GM21723 (cell line): ENCODE measurements around the gene HOXC13.

ENCODE experiments used
- ATAC-seq: cut with Tn5 transposase; IDR thresholded peaks from one replicate; pipeline ENCODE4 v1.9.1; 2021; ENCODE audit warnings: mild to moderate bottlenecking, moderate library complexity; ENCODE audit not compliant: unreplicated experiment

Gene HOXC13

DNA sequence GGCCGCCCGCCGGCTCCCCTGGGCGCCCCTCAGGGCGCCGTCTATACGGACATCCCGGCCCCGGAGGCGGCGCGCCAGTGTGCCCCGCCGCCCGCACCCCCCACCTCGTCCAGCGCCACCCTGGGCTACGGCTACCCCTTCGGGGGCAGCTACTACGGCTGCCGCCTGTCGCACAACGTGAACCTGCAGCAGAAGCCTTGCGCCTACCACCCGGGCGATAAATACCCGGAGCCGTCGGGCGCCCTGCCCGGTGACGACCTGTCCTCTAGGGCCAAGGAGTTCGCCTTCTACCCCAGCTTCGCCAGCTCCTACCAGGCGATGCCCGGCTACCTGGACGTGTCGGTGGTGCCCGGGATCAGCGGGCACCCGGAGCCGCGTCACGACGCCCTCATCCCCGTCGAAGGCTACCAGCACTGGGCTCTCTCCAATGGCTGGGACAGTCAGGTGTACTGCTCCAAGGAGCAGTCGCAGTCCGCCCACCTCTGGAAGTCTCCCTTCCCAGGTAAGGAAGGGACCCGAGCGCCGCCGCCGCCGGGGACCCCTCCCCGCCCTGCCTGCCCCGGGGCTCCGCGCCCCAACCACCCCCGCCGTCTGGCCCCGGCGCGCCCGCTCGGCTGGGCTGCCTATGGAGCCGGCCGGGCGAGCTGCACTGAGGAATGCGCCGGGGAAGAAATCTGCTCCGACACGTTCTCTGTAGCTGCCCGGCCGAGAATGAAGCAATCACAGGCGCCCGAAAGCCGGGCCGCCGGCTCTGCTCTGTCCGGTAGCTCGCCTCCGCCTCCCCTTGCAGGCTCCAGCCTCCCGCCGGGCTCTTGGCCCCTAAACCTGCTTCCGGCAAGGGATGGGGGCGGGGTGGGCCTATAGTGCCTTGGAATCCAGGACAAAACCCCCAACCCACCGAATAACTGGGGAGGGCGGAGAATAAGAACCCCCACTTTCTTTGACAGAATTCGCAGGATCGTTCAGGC, 794 bp downstream of the HOXC13 start:
- no peak for ATAC-seq

DNA sequence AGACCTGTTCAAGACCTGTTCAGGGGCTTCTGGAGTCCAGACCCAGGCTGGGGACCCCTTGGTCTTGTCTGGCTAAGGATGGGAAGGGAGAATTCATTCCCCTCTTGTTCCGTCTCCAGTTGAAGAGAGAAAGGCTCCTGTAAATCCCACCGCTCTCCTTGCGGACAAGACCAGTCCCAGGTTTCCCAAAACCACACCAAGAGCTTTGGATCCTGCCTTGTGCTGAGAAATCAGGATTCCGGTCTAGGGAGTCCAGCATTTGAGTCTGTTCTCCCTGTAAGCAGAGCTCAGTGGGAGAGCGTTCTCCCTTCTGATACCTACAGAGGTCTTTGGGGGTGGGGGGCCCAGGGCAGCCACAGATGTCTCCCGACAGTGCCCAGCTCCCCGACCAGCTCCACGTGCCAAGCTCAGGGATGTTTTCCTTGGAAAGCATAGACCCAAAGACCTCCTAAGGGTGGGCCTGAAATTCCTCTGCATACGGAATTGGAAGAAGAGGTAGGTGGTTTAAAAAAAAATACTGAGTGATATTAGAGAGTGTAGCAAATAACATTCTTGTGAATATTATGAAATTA, 1.9 kb downstream of the HOXC13 start:
- no peak for ATAC-seq

DNA sequence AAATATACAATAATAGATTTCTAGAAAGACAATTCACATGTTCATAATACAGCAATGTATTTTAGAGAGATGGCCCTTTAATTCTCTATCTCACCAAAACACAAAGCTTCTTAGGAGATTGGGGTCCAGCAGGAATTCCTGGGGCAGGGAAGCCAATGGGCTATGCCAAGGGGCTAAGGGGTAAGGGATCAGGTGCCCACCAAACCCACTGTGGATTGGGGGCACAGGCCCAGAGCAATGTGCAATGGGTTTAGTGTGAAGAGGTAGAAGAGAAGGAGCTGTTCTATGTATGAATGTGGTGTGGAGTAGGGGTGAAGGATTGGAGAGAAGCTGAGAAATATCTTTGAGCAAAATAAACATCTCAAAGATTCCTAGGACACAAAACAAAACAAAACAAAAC, 2.6 kb downstream of the HOXC13 start:
- ATAC-seq, result no peak

DNA sequence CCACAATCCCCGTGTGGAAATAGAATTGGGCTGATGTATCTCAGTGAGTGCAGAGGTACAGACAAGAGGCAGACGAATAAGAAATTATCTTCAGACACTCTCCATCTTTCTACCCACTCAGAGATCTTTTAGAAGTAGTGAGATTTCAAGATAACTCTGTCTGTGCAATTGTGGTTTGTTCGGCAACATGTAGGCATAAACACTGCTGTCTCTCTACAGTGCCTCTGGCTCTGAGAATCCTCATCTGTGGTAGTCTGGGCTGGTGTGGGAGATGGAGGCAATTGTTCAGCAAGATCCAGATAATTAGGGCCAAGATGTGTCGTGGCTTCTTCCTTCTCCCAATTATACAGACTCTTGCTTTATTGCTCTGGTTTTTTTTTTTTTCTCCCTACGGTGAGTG, 3.1 kb downstream of the HOXC13 start:
- ATAC-seq, result no peak

DNA sequence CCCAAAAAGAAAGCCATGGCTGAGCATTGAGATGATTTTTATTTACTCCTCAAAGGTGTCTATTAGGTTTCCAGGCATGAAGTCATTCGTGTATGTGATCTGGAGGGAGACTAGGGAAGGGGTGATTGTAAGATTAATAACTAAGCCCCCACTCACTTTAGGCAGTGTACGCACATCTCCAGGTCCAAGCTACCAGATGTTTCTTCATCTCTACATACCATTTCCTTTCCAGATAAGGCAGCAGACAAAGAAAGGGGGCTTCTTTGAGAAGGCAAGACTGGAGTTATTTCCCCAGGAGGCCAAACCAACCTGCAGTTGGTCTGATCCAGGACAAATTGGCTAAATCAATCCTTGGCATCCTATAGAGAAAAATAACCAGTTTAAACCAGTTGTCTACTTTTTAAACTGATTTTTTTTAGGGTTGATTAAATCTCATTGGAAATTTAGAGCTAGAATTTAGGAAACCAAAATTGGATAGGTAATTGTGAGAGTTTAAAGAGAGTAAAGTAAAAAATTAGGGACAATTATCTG, 3.9 kb downstream of the HOXC13 start:
- ATAC-seq, result no peak

DNA sequence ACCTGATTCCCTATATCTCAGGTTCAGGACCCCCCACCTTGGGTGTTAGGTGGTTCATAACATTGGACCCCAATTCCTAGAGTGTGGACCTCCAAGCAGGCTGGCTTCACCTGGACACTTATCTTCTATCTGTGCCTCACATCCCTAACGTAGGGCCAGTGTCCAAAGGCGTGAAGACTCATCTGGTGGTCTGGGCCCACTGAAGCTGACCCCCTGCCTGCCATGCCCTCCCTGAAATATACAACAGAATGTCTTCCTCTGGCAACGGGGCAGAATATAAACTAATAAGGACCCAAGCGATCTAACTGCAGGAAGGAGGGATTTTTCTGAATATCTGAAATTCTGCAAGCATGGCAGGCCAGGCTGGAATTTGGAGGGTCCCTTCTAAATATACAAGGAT, 5.6 kb downstream of the HOXC13 start:
- no peak for ATAC-seq

DNA sequence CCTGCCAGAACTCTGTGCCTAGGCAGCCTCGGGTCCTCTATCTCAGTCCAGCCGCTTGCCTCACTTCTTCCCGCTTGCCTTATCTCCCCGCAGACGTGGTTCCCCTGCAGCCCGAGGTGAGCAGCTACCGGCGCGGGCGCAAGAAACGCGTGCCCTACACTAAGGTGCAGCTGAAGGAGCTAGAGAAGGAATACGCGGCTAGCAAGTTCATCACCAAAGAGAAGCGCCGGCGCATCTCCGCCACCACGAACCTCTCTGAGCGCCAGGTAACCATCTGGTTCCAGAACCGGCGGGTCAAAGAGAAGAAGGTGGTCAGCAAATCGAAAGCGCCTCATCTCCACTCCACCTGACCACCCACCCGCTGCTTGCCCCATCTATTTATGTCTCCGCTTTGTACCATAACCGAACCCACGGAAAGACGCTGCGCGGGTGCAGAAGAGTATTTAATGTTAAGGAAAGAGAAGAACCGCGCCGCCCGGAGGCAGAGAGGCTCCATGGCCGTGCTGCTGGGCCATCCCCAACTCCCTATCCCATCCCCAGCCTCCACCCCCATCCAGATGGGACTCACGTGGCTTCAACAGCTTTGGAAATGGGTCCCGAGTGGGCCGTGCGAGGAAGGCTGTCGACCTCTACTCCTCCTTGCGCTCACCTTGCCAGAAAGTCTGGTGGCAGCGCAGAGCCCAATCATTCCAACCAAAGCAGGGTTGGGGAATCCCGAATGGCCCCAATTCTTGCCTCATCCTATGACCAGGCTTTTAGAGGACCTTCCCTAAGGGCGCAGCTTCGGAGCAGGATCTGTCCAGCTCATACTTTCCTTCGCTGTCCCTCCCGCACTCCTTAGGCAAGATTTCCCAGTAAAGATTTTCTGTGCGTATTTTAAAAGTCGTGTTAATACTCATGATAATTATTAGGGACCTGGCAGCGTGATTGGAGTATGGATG, 6.5 kb downstream of the HOXC13 start:
- no peak for ATAC-seq

DNA sequence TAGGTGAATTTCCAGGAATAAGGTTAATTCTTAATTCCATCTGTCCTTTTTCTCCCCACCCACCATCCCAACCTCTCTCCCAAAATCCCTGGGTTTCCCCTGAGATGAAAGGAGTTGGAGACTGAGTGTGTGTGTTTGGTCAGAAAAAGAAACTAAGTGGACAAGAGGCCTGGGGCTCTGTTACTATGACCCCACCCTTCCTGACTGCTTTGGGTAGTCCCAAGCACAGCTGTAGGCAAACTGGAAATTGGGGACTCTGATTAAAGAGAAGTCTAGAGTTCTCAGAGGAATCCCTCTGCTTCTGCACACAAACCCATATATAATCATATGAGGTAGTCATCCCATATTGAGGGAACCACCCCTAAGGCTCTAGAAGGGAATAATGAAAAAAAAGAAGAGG, 9.1 kb downstream of the HOXC13 start:
- no peak for ATAC-seq

DNA sequence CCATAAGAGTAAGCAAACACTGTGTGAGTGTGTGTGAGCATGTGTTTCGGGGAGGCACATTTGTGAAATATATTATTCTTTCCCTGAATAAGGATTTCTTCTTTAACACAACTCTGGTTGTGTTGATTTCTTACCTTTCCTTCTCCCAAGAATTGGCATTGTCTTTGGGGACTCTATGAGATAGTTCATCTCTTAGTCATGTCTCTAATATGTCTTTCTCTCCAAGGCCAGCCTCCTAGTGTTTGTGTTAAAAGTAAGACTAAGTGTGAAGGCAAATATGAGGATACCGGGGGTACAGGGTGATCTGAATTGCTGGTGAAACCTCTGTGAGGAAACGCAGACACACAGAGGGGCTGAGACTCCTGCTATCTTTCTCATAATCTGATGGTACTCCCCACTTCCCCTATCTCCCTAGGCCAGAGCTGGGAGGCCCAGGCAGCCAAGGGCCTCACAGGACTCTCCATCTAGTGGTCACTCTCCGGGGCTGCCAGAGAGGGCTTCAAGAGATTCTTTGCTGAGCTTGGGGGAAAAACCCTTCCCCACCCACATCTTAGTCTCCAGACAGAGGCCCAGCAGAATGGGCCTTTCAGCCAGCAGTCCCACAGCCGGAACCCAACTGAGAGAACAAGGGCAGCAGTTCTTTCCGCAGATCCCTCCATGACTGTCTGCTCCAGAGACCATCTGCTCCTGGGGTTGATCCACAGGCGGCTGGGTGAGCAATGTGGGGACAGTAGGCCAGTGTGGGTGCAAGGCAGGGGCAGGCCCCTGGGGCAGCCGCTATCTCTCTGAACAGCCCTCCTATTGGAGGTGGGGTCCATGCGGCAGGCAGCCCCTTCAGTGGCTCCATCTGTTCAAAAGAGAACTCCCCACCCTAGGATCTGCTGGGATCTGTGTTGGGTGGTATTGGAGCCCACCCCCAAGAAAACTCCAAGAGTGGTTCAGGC, 10.3 kb downstream of the HOXC13 start:
- ATAC-seq, result no peak

DNA sequence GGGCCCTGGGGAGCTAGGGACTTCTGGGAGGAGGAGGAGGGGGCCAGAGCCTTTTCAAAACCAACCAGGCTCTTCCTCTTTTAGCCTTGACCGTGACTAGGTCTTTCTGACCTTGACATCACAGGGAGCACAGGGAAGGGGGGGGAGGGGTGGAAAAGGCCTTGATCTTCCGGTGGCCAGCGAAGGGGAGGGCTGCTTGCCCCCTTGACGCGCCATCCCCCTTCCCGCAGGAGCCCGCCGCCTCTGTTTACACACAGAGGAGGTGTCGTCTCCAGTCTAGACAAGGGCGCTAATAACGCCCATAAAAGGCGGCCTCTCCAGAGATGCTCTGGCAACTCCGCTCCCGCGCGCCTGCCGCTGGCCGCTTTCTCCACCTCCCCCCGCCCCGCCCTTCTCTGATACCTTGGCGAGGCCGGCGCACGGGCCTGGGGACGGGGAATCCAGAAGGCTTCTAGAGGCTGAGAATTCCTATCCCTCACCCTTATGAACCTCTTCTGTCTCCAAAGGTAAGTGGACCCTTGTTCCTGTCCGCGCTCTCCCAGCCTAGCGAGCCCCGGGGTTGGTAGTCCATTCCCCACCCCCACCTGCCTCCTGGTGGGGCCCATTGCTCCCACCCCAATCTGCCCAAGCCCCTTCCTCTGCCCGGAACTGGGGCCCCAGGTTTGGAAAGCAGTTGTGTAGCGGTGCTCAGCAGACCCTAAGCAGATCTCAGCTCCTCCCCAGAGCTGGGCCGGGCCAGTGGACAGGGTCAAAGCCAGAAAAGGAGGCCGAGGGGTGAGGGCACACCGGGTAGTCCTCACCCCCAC, 11.2 kb downstream of the HOXC13 start:
- no peak for ATAC-seq

DNA sequence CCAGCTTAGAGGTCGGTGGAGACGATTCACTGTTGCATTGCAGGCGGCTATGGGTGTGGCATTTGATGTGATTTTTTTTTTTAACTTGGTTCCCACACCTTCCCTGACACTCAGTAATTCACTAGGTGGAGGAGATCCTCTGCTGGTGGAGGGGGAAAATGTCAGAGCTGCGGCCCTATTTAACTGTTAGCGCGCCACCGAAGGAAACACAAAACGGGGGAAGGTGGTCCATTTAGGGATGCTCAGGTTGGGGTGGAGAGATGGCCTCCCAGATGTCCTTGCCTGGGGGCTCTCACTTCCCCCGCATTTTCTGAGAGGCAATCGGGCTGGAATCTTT, 11.8 kb downstream of the HOXC13 start:
- ATAC-seq, result no peak

DNA sequence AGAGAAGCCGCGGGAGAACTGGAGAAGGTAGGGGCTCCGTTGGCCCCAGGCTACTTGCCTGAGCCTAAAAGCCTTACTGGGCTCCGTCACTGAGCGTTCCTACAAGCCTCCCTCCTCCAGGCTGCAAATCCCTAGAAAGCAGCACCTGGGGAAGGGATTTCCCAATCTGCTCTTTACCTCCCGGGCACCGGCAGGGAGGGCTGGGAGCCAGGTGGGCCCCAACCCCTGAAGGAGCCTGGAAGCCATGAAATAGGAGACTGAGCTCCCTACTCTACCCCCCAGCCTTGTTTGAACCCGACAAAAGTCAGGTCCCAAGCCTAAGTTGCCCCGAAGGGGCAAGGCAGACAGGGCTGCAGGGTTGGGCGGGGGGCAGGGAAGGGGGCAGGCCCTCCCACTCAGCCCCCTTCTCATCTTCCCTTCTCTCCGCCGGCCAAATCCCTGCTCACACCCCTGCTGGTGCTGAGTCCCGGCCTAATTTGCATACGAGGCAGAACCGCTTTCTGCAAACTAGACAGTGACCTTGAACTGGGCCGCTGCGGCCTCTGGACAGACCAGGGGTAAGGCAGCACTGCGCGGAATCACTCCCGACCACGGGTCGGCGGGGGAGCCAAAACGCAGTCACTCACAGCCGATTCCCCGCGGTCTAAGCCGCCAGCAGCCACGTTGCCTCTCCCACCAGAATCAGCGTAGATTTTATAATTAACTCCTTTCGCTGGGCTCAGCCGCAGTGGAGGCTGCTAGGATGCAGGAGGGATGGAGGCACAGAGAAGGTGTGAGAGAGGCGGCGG, 12.4 kb downstream of the HOXC13 start:
- ATAC-seq, result no peak

DNA sequence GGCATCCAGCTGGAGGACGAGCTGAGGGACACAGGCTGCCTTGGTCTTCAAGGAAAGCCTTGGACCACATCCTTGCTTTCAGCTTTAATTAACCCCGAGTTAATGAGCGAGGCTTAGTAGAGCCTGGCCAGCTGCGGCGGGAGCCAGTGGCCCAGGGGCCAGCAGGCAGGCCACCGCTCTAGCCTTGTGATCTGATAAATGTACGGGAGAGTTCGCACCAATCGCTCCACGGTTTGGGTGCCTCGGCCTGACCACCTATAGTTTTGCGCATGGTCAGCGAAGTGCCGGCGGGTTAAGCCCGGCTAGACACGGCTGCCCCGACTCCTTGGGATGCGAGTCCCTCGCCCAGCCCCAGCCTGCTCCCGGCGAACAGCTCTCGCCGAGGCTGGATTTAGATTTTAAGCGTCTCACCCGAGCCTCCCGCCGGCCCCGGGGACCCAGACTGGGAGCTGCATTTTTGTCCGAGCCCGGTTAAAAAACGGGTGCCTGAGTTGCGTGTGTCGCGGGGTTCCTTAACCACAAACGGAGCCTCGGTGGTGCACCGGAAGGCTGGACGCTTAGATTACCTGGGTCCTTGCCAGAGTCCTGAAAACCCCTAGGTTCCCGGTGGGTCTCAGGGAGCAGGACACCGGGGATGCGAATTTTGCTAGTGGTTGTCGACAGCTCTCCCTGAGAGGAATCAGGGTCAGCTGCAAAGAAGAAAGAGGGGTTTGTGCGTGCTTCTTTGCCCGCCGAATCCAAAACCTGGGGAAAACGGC, 13.1 kb downstream of the HOXC13 start:
- ATAC-seq, result no peak

DNA sequence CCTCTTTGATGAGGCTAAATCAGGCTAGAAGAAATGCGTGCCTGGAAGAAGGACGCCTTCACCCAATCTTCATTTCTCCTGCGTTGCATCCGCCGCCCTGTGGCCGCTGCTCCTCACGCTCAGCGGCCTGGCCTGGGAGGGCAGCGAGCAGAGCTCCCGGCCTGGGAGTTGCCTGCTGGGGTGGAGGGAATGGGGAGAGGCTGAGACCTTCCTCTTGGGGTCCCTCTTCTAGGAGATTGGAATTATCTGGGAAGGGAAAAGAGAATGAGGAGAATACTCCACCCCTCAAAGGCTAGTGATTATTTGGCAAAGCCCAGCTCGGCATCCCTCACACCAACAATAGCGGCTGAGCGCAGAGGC, 13.7 kb downstream of the HOXC13 start:
- no peak for ATAC-seq

DNA sequence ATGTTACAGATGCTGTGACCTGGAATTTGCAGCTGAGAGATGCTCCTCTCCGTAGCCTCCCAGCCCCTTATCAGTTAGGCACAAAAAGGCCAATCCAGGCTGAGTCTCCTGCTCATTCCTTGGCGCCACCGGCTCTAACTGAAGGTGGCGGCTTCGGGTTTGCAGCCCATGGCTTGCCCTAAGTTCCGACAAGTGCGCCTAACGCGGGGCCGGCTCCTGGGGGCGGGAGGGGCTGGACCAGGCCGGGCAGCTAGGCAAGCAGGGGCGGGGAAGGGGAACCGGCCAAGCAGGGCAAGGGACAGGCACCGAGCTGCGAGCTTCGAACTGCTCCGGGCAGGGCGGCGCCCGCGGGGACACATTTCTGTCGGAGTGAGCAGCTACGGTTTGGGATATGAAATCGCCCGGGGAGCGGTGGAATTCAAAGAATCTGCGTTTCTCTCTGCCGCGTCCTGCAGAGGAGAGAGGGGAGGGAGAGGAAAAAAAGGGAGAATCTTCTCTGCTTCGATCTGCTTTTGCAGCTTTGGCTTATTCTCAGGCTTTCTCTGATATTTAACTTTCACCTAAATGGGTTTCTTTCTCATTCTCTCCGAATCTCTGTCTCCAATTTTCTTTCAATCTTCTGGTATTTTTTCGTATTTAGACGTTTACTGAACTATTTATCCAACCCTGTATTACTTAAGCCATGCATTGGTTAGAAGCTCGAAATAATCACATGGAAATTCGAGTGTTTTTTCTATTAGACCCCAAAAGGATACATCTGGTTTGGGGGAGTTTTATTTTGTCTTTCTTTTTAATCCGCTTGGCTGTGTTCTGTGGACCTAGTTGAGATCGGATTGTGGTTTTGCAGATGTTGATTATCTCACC, 14.5 kb downstream of the HOXC13 start:
- ATAC-seq, result no peak

DNA sequence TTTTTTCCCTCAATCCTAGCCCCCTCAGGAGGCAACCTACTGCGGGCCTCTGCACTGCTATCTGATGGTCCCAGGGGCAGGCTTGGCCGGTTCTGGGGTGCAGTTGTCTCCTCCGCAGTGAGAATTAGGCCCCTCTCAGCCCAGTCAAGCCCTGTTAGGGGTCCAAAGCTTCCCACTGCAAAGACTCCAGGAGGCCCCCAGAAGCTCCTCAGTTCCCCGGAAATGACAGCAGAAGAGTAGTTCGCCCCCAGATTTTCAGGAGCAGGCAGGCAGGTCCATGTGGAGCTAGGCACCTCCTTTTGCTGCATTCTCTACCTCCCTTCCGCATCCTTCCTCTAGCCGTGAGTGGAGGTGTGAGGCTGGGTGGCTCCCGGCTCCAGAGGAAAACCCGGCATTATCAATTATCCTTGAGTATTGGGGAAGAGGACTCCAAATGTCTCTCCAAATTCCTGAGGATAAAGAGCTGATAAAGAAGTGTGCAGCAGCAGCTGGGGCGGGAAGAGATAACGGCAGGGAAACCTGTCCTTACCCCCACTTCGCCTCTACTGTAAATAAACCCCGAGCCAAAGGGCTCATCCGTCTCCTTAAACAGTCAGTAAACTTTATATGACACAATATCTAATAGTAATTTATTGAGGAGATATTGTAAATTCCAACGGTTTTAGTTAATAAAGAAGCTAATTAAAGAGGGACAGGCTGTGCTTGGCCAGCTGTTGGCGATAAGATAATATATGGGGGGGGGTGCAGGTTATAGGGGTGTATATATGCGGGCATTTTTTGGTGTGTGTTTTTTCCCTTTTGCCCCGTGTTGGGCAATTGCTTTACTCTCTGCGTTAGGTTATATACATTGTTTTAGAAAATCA, 15.4 kb downstream of the HOXC13 start:
- ATAC-seq, result no peak
